Nephron progenitor cell (in vitro differentiated cells): Measurements from ENCODE around the gene CTNNA3.

Experiments used
- DNase-seq: peaks from one replicate; pipeline ENCODE4 v3.0.0; 2021
- H3K27ac Mint-ChIP-seq: 2 replicates; pipeline ENCODE4 v1.8.0; 2021; ENCODE audit warnings: mild to moderate bottlenecking, moderate library complexity, mixed read lengths
- H3K27me3 Mint-ChIP-seq: 2 replicates; pipeline ENCODE4 v1.8.0; 2021; ENCODE audit warnings: mild to moderate bottlenecking, low read depth, mixed read lengths; ENCODE audit not compliant: poor library complexity
- H3K36me3 Mint-ChIP-seq: 2 replicates; pipeline ENCODE4 v1.8.0; 2021; ENCODE audit warnings: low read depth, mixed read lengths
- H3K4me1 Mint-ChIP-seq: 2 replicates; pipeline ENCODE4 v1.8.0; 2021; ENCODE audit warnings: mixed read lengths
- H3K4me3 Mint-ChIP-seq: 2 replicates; pipeline ENCODE4 v1.8.0; 2021; ENCODE audit warnings: mild to moderate bottlenecking, moderate library complexity, mixed read lengths
- H3K9me3 Mint-ChIP-seq: 2 replicates; pipeline ENCODE4 v1.8.0; 2021; ENCODE audit warnings: mild to moderate bottlenecking, moderate library complexity, mixed read lengths
- CTCF ChIP-seq: fragments of 200-600 bp; sonication (generic); IDR thresholded peaks from 2 replicates; pipeline ENCODE4 v1.5.0; 2021; ENCODE audit warnings: antibody characterized with exemption

Gene CTNNA3

GRCh38 chr10:66604195-66604594 is 1091.8 kb downstream of the CTNNA3 start:
- Mint-ChIP-seq H3K27ac (no peak overlapping the region), H3K4me1 (no peaks in the 10 kb centered on the region), H3K4me3 (no peak overlapping the region), H3K9me3 (peaks cover 32% of the 10 kb centered on the region), H3K27me3 (peaks cover 4% of the 10 kb centered on the region), H3K36me3 (no peaks in the 10 kb centered on the region)
- no peak for DNase-seq
- TF ChIP-seq CTCF: no peak

- Mint-ChIP-seq H3K9me3 (no peaks in the 10 kb centered on the region), H3K36me3 (no peaks in the 10 kb centered on the region), H3K27me3 (peaks cover 3% of the 10 kb centered on the region), H3K4me1 (no peaks in the 10 kb centered on the region), H3K27ac (no peak overlapping the region), H3K4me3 (no peak overlapping the region)
- DNase-seq: no peak
- no peak for TF ChIP-seq CTCF
Observed at GRCh38 chr10:66591865-66592264, 1104.1 kb downstream of the CTNNA3 start.

- no peak for TF ChIP-seq CTCF
- no peak for DNase-seq
- H3K27me3 Mint-ChIP-seq: peaks cover 3% of the 10 kb centered on the region
- H3K9me3 Mint-ChIP-seq: no peaks in the 10 kb centered on the region
- no peak overlapping the region for H3K4me3 Mint-ChIP-seq
- no peaks in the 10 kb centered on the region for H3K4me1 Mint-ChIP-seq
- H3K36me3 Mint-ChIP-seq: no peaks in the 10 kb centered on the region
- H3K27ac Mint-ChIP-seq: no peak overlapping the region
Observed at GRCh38 chr10:66587680-66588050, 1108.3 kb downstream of the CTNNA3 start.

- no peaks in the 10 kb centered on the region for H3K36me3 Mint-ChIP-seq
- no peaks in the 10 kb centered on the region for H3K9me3 Mint-ChIP-seq
- peaks cover 3% of the 10 kb centered on the region for H3K27me3 Mint-ChIP-seq
- no peak overlapping the region for H3K27ac Mint-ChIP-seq
- no peak for TF ChIP-seq CTCF
- no peak for DNase-seq
- no peaks in the 10 kb centered on the region for H3K4me1 Mint-ChIP-seq
- no peak overlapping the region for H3K4me3 Mint-ChIP-seq
Observed at GRCh38 chr10:66586897-66587679, 1108.9 kb downstream of the CTNNA3 start.

- H3K36me3 Mint-ChIP-seq: no peaks in the 10 kb centered on the region
- TF ChIP-seq CTCF: peak; percentile 36
- no peak overlapping the region for H3K4me3 Mint-ChIP-seq
- H3K27me3 Mint-ChIP-seq: peaks cover 3% of the 10 kb centered on the region
- no peaks in the 10 kb centered on the region for H3K9me3 Mint-ChIP-seq
- H3K27ac Mint-ChIP-seq: no peak overlapping the region
- H3K4me1 Mint-ChIP-seq: no peaks in the 10 kb centered on the region
- DNase-seq: no peak
Observed at GRCh38 chr10:66586073-66586472, 1109.9 kb downstream of the CTNNA3 start.

GRCh38 chr10:66575251-66575855 is 1120.6 kb downstream of the CTNNA3 start:
- H3K36me3 Mint-ChIP-seq: no peaks in the 10 kb centered on the region
- H3K4me3 Mint-ChIP-seq: no peak overlapping the region
- peaks cover 3% of the 10 kb centered on the region for H3K27me3 Mint-ChIP-seq
- no peaks in the 10 kb centered on the region for H3K4me1 Mint-ChIP-seq
- no peaks in the 10 kb centered on the region for H3K9me3 Mint-ChIP-seq
- no peak for TF ChIP-seq CTCF
- H3K27ac Mint-ChIP-seq: no peak overlapping the region
- no peak for DNase-seq
